Breast epithelium (tissue), 4 donors: ENCODE results near the gene PLEKHA5. TPM values are rescaled to one million over a fixed set of nuclear protein-coding genes. Genes with fewer than 3 reads are reported as not detected.

Source experiments
- DNase-seq, 2 donors: peaks; one replicate each; pipeline ENCODE4 v3.0.0-alpha.2; 2019; ENCODE audit warnings: low spot score in 2 of 2
- H3K27ac ChIP-seq, 2 donors: fragments of 200-600 bp; sonication (generic) in 1 of 2; one replicate each; pipeline ENCODE4 v1.5.1; 2016 to 2019; ENCODE audit warnings: mild to moderate bottlenecking in 1 of 2
- H3K27me3 ChIP-seq, 2 donors: fragments of 200-600 bp; sonication (generic) in 1 of 2; one replicate each; pipeline versions ENCODE4 v1.5.1 to v1.6.0; 2017 to 2019; ENCODE audit warnings: control low read depth in 1 of 2, mild to moderate bottlenecking in 1 of 2
- H3K36me3 ChIP-seq: fragments of 200-600 bp; one replicate; pipeline ENCODE4 v1.5.1; 2019
- H3K4me1 ChIP-seq, 2 donors: fragments of 200-600 bp; sonication (generic); one replicate each; pipeline ENCODE4 v1.5.1; 2016 to 2019; ENCODE audit warnings: control low read depth in 1 of 2
- H3K4me3 ChIP-seq, 3 donors: fragments of 200-600 bp; sonication (generic); 1 replicate in 2 of 3; 2 replicates in 1 of 3; pipeline ENCODE4 v1.5.1; 2016 to 2019; ENCODE audit warnings: mild to moderate bottlenecking in 3 of 3, moderate library complexity in 2 of 3
- H3K9me3 ChIP-seq, 2 donors: fragments of 200-600 bp; sonication (generic) in 1 of 2; one replicate each; pipeline ENCODE4 v1.5.1; 2016 to 2019; ENCODE audit warnings: control low read depth in 1 of 2
- CTCF ChIP-seq, 3 donors: fragments of 450-650 bp; IDR thresholded peaks; one replicate each; pipeline ENCODE4 v1.5.1; 2016 to 2017; ENCODE audit warnings: antibody characterized with exemption in 3 of 3, mild to moderate bottlenecking in 3 of 3, moderate library complexity in 3 of 3
- POLR2A ChIP-seq: fragments of 450-650 bp; IDR thresholded peaks from one replicate; pipeline ENCODE4 v1.6.1; 2016; ENCODE audit warnings: antibody characterized with exemption, mild to moderate bottlenecking, moderate library complexity
- POLR2AphosphoS5 ChIP-seq, 3 donors: sonication (generic); formaldehyde crosslinking; IDR thresholded peaks; one replicate each; pipeline ENCODE4 v1.6.1; 2017; ENCODE audit warnings: antibody characterized with exemption in 3 of 3
- intact Hi-C: fragments of 100-400 bp; cut with DNase I; formaldehyde crosslinking; loops from one replicate; pipeline ENCODE4 v1.15.1; 2023; ENCODE audit warnings: low total_unique reads
- total RNA-seq, 3 donors: library from RNA; depleted of rRNA; stranded (reverse); fragments of >200 nt; gene quantifications; one replicate each; pipeline ENCODE4 v1.1.0, GENCODE V29; 2016

Gene PLEKHA5
- total RNA-seq, 3 donors from 2014 or later = 21.1 to 55.5 (median 49.8) TPM

DNA sequence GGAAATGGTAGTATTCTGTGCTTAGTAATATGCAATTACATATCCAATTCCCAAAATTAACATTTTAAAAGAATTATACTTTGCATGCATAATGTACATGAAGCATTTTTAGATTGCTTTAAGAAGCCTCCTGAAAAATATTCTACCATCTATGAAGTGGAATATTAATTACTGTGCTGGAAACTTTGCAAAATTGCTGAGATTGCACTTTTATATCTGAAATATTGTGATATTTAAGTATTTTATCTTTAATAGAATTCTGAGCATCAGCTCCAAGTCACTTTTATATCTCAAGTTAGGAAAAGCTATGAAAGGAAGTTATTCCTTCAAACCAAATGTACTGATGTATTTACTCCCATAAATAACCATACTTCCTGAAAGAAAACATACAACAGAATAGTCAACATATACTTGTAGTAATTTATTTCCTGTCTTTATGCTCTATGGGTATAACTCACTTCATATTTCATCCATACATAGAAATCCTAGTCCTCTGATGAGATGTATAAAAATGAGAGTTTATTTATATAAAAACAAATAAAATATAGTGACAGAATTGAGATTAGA is 152.7 kb downstream of the PLEKHA5 start:
- no peaks in the 10 kb centered on the region for H3K27me3 ChIP-seq
- H3K36me3 ChIP-seq = no peaks in the 10 kb centered on the region
- H3K9me3 ChIP-seq = no peaks in the 10 kb centered on the region
- intact Hi-C loops = no loop called here
- no peak overlapping the region for H3K4me3 ChIP-seq
- no peak overlapping the region for H3K27ac ChIP-seq
- H3K4me1 ChIP-seq = no peaks in the 10 kb centered on the region
- TF ChIP-seq POLR2A = no peak
- no peak for TF ChIP-seq POLR2AphosphoS5 (IDR thresholded peaks at IDR 0.05)
- no peak for TF ChIP-seq CTCF (IDR thresholded peaks at IDR 0.05)
- no peak for DNase-seq

- TF ChIP-seq POLR2AphosphoS5 (IDR thresholded peaks at IDR 0.05) = no peak
- TF ChIP-seq CTCF (IDR thresholded peaks at IDR 0.05) = no peak
- TF ChIP-seq POLR2A = no peak
- Histone ChIP-seq H3K27me3 (no peaks in the 10 kb centered on the region), H3K4me3 (no peak overlapping the region), H3K9me3 (no peaks in the 10 kb centered on the region), H3K36me3 (no peaks in the 10 kb centered on the region), H3K4me1 (no peaks in the 10 kb centered on the region), H3K27ac (no peak overlapping the region)
- intact Hi-C loops = no loop called here
- DNase-seq = no peak
Measured at GRCh38 chr12:19284658-19285057, 155.1 kb downstream of the PLEKHA5 start.

- intact Hi-C loops = no loop called here
- no peak for DNase-seq
Measured at GRCh38 chr12:19285793-19286448, 156.4 kb downstream of the PLEKHA5 start.

DNA sequence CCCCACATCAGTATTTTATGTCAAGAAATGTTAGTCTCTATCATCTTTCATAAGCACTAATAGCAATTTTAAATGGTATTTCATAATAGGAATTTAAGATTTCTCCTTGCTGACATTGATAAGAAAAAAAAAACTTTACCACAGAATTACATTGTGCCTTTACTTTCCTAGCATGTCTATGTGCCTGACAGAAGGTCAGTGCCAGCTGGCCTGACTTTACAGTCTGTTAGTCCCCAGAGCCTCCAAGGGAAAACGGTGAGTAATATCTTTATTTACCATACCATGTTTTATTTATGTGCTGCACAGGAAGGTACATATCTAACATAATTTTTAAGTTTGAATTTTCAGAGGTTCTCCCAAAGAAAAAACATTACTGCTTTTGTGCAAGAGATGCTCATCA is 157.8 kb downstream of the PLEKHA5 start:
- Histone ChIP-seq H3K27ac (no peak overlapping the region), H3K36me3 (no peaks in the 10 kb centered on the region), H3K4me3 (no peak overlapping the region), H3K27me3 (no peaks in the 10 kb centered on the region), H3K9me3 (no peaks in the 10 kb centered on the region), H3K4me1 (no peaks in the 10 kb centered on the region)
- intact Hi-C loops = no loop called here
- TF ChIP-seq POLR2A (no peak), CTCF (IDR thresholded peaks at IDR 0.05) (no peak), POLR2AphosphoS5 (IDR thresholded peaks at IDR 0.05) (no peak)
- DNase-seq = no peak

More at GRCh38 chr12:19285793-19286448, 156.4 kb downstream of the PLEKHA5 start:
- no peaks in the 10 kb centered on the region for H3K27me3 ChIP-seq
- TF ChIP-seq CTCF (IDR thresholded peaks at IDR 0.05) = no peak
- no peak for TF ChIP-seq POLR2A
- no peak for TF ChIP-seq POLR2AphosphoS5 (IDR thresholded peaks at IDR 0.05)
- H3K36me3 ChIP-seq = no peaks in the 10 kb centered on the region
- no peaks in the 10 kb centered on the region for H3K4me1 ChIP-seq
- H3K4me3 ChIP-seq = no peak overlapping the region
- H3K9me3 ChIP-seq = no peaks in the 10 kb centered on the region
- no peak overlapping the region for H3K27ac ChIP-seq

- Histone ChIP-seq H3K4me3 (no peak overlapping the region), H3K27me3 (no peaks in the 10 kb centered on the region), H3K36me3 (no peaks in the 10 kb centered on the region), H3K4me1 (no peaks in the 10 kb centered on the region), H3K9me3 (no peaks in the 10 kb centered on the region), H3K27ac (no peak overlapping the region)
- intact Hi-C loops = no loop called here
- TF ChIP-seq CTCF (IDR thresholded peaks at IDR 0.05) (no peak), POLR2AphosphoS5 (IDR thresholded peaks at IDR 0.05) (no peak), POLR2A (no peak)
- DNase-seq = no peak
Measured at GRCh38 chr12:19288161-19288560, 158.6 kb downstream of the PLEKHA5 start.
